Neural cell (in vitro differentiated cells): ENCODE data around the gene TRUB1. TPM values are rescaled to one million over a fixed set of nuclear protein-coding genes. Genes with fewer than 3 reads are reported as not detected.

Source experiments
- H2AFZ ChIP-seq: fragments of 200-600, 300-800 bp; sonication (generic), shearing (Covaris generic); 2 replicates; pipeline ENCODE4 v1.6.0; 2014; ENCODE audit warnings: low read depth, mild to moderate bottlenecking, antibody characterized with exemption, low read length, moderate library complexity
- H3F3A ChIP-seq: fragments of 200-600 bp; shearing (Covaris generic); 2 replicates; pipeline ENCODE4 v1.6.1; 2016; ENCODE audit warnings: mild to moderate bottlenecking, moderate library complexity, mixed read lengths, antibody characterized with exemption, low read length; ENCODE audit not compliant: insufficient read depth, poor library complexity, severe bottlenecking
- H3K27ac ChIP-seq: fragments of 200-600, 300-800 bp; sonication (generic), shearing (Covaris generic); 2 replicates; pipeline ENCODE4 v1.5.1; 2014; ENCODE audit warnings: mild to moderate bottlenecking, low read length, moderate library complexity
- H3K27me3 ChIP-seq: fragments of 300-800, 200-600 bp; sonication (generic), shearing (Covaris generic); 2 replicates; pipeline ENCODE4 v1.6.0; 2014; ENCODE audit warnings: mild to moderate bottlenecking, low read depth, low read length, moderate library complexity; ENCODE audit not compliant: insufficient read depth
- H3K36me3 ChIP-seq: fragments of 300-800, 200-600 bp; sonication (generic), shearing (Covaris generic); 2 replicates; pipeline ENCODE4 v1.5.1; 2014; ENCODE audit warnings: mild to moderate bottlenecking, antibody characterized with exemption, low read length, moderate library complexity; ENCODE audit not compliant: insufficient read depth
- H3K4me2 ChIP-seq: fragments of 300-800, 200-600 bp; sonication (generic), shearing (Covaris generic); 2 replicates; pipeline ENCODE4 v1.6.0; 2014; ENCODE audit warnings: mild to moderate bottlenecking, low read length
- H3K4me3 ChIP-seq: fragments of 300-800, 200-600 bp; sonication (generic), shearing (Covaris generic); 2 replicates; pipeline ENCODE4 v1.5.1; 2014; ENCODE audit warnings: mild to moderate bottlenecking, low read length, moderate library complexity
- H3K79me2 ChIP-seq: fragments of 200-600 bp; shearing (Covaris generic); replicated peaks from 2 replicates; pipeline ENCODE4 v1.6.0; 2014; ENCODE audit warnings: mild to moderate bottlenecking, low read length, moderate library complexity; ENCODE audit not compliant: insufficient read depth
- H3K9ac ChIP-seq: fragments of 300-800, 200-600 bp; sonication (generic), shearing (Covaris generic); 2 replicates; pipeline ENCODE4 v1.6.1; 2016; ENCODE audit warnings: mild to moderate bottlenecking, low read length, mixed read lengths
- H3K9me2 ChIP-seq: fragments of 200-600 bp; shearing (Covaris generic); 2 replicates; pipeline ENCODE4 v1.6.1; 2016; ENCODE audit warnings: mild to moderate bottlenecking, low read length, mixed read lengths; ENCODE audit not compliant: insufficient read depth
- H3K9me3 ChIP-seq: fragments of 200-600, 300-800 bp; sonication (generic), shearing (Covaris generic); 2 replicates; pipeline ENCODE4 v1.6.1; 2016; ENCODE audit warnings: mild to moderate bottlenecking, mixed run types, low read length, moderate library complexity, mixed read lengths
- H4K20me1 ChIP-seq: fragments of 200-600 bp; shearing (Covaris generic); 2 replicates; pipeline ENCODE4 v1.6.1; 2016; ENCODE audit warnings: mild to moderate bottlenecking, mixed run types; ENCODE audit not compliant: insufficient read depth
- CTCF ChIP-seq: fragments of 450-650 bp; IDR thresholded peaks from 2 replicates; pipeline ENCODE4 v1.5.1; 2014; ENCODE audit warnings: antibody characterized with exemption, mild to moderate bottlenecking, moderate library complexity; ENCODE audit not compliant: poor library complexity, severe bottlenecking
- EP300 ChIP-seq: fragments of 450-650 bp; conservative IDR thresholded peaks from 2 replicates; pipeline ENCODE4 v1.6.1; 2014; ENCODE audit warnings: antibody characterized with exemption, mild to moderate bottlenecking, moderate library complexity; ENCODE audit not compliant: poor library complexity, severe bottlenecking
- EZH2 ChIP-seq: fragments of 200-600, 300-800 bp; shearing (Covaris generic), sonication (generic); IDR thresholded peaks from 2 replicates; pipeline ENCODE4 v1.6.1; 2014; ENCODE audit warnings: antibody characterized with exemption, low read length, borderline replicate concordance, mild to moderate bottlenecking; ENCODE audit not compliant: insufficient read depth, poor library complexity, severe bottlenecking
- MXI1 ChIP-seq: fragments of 450-650 bp; conservative IDR thresholded peaks from 2 replicates; pipeline ENCODE4 v1.6.1; 2014; ENCODE audit warnings: antibody characterized with exemption, mild to moderate bottlenecking; ENCODE audit not compliant: poor library complexity, severe bottlenecking
- POLR2AphosphoS5 ChIP-seq: IDR thresholded peaks from 2 replicates; pipeline ENCODE4 v1.6.1; 2012
- RAD21 ChIP-seq: fragments of 450-650 bp; conservative IDR thresholded peaks from 2 replicates; pipeline ENCODE4 v1.6.1; 2014; ENCODE audit warnings: antibody characterized with exemption, mild to moderate bottlenecking, moderate library complexity
- SMC3 ChIP-seq: fragments of 450-650 bp; conservative IDR thresholded peaks from 2 replicates; pipeline ENCODE4 v1.6.1; 2014; ENCODE audit warnings: antibody characterized with exemption, mild to moderate bottlenecking, moderate library complexity; ENCODE audit not compliant: poor library complexity
- TAF1 ChIP-seq: IDR thresholded peaks from 2 replicates; pipeline ENCODE4 v1.6.1; 2012; ENCODE audit warnings: low read depth
- polyA plus RNA-seq: library from polyadenylated mRNA; depleted of rRNA; stranded (reverse); fragments of >200 nt; gene quantifications from 2 replicates; pipeline ENCODE4 v1.2.3, GENCODE V29; 2014
- TF ChIP-seq, protein P1 (sequence below): IDR thresholded peaks from 2 replicates; pipeline ENCODE4 v1.6.1; 2012; ENCODE audit warnings: borderline replicate concordance

The TRUB1 gene
- polyA plus RNA-seq, 1 donor from 2014 or later, result 48.8 TPM

GRCh38 chr10:115018185-115018931, 80.4 kb downstream of the TRUB1 start:
- Histone ChIP-seq H3K9ac (no peak overlapping the region), H3K36me3 (no peaks in the 10 kb centered on the region), H3K9me2 (no peaks in the 10 kb centered on the region), H4K20me1 (no peaks in the 10 kb centered on the region), H3K27me3 (no peaks in the 10 kb centered on the region), H3K79me2 (no peaks in the 10 kb centered on the region), H3K4me3 (no peak overlapping the region), H3K27ac (no peak overlapping the region), H3F3A (no peaks in the 10 kb centered on the region), H3K4me2 (no peak overlapping the region), H3K9me3 (no peaks in the 10 kb centered on the region), H2AFZ (no peak overlapping the region)
- TF ChIP-seq RAD21 (no peak), POLR2AphosphoS5 (no peak), EZH2 (no peak), MXI1 (no peak), CTCF (no peak), TAF1 (no peak)
- TF ChIP-seq, protein P1, sequence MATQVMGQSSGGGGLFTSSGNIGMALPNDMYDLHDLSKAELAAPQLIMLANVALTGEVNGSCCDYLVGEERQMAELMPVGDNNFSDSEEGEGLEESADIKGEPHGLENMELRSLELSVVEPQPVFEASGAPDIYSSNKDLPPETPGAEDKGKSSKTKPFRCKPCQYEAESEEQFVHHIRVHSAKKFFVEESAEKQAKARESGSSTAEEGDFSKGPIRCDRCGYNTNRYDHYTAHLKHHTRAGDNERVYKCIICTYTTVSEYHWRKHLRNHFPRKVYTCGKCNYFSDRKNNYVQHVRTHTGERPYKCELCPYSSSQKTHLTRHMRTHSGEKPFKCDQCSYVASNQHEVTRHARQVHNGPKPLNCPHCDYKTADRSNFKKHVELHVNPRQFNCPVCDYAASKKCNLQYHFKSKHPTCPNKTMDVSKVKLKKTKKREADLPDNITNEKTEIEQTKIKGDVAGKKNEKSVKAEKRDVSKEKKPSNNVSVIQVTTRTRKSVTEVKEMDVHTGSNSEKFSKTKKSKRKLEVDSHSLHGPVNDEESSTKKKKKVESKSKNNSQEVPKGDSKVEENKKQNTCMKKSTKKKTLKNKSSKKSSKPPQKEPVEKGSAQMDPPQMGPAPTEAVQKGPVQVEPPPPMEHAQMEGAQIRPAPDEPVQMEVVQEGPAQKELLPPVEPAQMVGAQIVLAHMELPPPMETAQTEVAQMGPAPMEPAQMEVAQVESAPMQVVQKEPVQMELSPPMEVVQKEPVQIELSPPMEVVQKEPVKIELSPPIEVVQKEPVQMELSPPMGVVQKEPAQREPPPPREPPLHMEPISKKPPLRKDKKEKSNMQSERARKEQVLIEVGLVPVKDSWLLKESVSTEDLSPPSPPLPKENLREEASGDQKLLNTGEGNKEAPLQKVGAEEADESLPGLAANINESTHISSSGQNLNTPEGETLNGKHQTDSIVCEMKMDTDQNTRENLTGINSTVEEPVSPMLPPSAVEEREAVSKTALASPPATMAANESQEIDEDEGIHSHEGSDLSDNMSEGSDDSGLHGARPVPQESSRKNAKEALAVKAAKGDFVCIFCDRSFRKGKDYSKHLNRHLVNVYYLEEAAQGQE, result no peak

- H3K9me3 ChIP-seq, result no peaks in the 10 kb centered on the region
- H3K4me2 ChIP-seq, result no peak overlapping the region
- no peaks in the 10 kb centered on the region for H3K79me2 ChIP-seq
- no peaks in the 10 kb centered on the region for H3K27me3 ChIP-seq
- H3K27ac ChIP-seq, result no peak overlapping the region
- no peak overlapping the region for H3K9ac ChIP-seq
- TF ChIP-seq TAF1, result no peak
- no peak for TF ChIP-seq EP300
- no peak for TF ChIP-seq CTCF
- TF ChIP-seq RAD21, result no peak
- no peak for TF ChIP-seq POLR2AphosphoS5
- no peak for TF ChIP-seq SMC3
- no peak for TF ChIP-seq EZH2
- TF ChIP-seq, protein P1, result no peak
- no peak for TF ChIP-seq MXI1
- H3K36me3 ChIP-seq, result no peaks in the 10 kb centered on the region
- no peak overlapping the region for H2AFZ ChIP-seq
- H4K20me1 ChIP-seq, result no peaks in the 10 kb centered on the region
- H3K4me3 ChIP-seq, result no peak overlapping the region
- H3K9me2 ChIP-seq, result no peaks in the 10 kb centered on the region
- H3F3A ChIP-seq, result no peaks in the 10 kb centered on the region
Observed at GRCh38 chr10:115020449-115020848, 82.5 kb downstream of the TRUB1 start.
